HUDEP-2 (cell line): ENCODE results near the gene AURKAIP1.
A peak's percentile ranks its signal among the peaks of the same experiment; 100 is the strongest.

Source experiments
- DNase-seq, 76 experiments: peaks; one replicate each; lab custom pipeline; 2025; ENCODE audit not compliant: unreplicated experiment in 76 of 76; lab: John Stamatoyannopoulos, UW

Gene AURKAIP1

DNA sequence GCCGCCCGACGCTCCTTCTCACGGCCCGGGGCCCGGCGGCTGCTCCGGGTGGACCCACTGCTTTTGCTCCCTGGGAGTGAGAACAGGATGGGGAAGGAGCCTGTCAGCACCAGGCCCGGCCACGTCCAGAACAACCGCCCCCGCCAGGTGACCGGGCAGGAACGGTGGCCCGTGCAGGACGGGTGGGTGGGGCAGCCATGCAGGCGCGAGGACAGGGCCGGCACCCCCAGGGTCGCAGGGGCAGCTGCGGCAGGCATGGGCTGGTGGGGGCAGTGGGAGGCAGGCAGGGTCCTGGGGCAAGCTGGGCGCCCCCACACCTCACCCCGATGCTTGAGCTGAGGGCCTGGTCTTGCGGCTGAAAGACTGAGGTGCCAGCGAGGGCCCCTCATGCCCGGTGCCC is 38.6 kb downstream of the AURKAIP1 start:
- no peak for DNase-seq

DNA sequence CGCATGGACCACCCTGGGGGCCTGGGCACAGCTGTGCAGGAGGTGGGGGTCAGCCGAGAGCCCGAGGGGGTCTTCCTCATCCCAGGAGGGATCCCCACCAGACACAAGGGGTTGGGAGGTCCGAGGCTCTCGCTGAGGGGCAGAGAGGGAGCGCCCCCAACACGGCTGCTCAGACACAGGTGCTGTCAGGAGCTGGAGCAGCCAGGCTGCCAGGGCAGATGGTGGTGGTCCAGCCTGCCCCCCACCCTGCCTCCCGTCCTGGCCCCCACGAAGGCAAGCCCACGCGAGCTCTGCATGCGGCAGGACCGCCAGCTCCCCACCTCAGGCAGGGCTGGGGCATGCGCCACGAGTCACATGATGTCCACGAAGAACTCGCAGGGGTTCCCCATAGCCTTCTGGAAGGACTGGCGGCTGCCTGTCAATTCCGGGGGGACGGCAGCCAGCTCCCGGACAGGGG is 39.2 kb downstream of the AURKAIP1 start:
- DNase-seq: no peak

DNA sequence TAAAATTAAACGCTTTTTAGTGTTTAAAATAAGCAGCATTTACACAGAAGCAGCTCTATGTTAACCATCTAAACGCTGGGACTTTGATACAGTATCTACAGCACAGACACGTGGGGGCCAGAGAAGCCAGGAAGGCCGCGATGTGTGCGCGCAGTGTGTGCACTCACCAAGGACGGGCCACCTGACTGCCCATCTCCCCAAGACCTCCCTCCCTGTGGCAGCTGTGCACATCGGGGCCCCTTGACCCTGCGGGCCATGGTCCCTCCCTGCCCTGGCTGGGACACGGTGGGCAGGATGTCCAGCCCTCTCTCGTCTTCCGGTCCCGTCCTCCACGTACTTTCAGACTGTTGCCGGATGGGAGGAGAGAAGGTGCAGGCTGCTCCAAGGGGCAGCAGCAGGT is 39.7 kb downstream of the AURKAIP1 start:
- DNase-seq: no peak

DNA sequence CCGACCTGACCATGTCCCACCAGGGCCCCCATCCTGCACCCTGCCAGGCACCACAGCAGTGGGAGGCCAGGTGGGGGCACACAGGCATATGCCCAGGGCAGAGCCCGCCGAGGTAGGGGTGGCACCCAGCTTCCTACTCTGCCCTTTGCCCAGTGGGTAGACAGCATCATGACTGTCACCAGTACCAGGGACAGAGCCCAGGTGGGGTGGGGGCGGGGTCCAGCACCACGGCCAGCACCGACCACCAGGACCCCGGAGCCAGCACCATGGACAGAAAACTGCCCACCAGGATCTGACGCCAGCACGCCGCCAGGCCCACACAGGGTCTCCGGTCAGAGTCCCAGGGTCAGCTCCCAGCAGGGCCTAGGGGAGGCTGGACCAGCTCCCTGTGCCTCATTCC is 40.2 kb downstream of the AURKAIP1 start:
- no peak for DNase-seq

DNA sequence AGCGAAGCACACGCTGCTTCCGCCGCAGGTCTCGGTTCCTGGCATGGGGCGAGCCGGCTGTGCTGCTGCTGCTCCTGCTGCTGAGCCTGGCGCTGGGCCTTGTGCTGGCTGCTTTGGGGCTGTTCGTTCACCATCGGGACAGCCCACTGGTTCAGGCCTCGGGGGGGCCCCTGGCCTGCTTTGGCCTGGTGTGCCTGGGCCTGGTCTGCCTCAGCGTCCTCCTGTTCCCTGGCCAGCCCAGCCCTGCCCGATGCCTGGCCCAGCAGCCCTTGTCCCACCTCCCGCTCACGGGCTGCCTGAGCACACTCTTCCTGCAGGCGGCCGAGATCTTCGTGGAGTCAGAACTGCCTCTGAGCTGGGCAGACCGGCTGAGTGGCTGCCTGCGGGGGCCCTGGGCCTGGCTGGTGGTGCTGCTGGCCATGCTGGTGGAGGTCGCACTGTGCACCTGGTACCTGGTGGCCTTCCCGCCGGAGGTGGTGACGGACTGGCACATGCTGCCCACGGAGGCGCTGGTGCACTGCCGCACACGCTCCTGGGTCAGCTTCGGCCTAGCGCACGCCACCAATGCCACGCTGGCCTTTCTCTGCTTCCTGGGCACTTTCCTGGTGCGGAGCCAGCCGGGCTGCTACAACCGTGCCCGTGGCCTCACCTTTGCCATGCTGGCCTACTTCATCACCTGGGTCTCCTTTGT is 41.3 kb downstream of the AURKAIP1 start:
- DNase-seq: no peak

DNA sequence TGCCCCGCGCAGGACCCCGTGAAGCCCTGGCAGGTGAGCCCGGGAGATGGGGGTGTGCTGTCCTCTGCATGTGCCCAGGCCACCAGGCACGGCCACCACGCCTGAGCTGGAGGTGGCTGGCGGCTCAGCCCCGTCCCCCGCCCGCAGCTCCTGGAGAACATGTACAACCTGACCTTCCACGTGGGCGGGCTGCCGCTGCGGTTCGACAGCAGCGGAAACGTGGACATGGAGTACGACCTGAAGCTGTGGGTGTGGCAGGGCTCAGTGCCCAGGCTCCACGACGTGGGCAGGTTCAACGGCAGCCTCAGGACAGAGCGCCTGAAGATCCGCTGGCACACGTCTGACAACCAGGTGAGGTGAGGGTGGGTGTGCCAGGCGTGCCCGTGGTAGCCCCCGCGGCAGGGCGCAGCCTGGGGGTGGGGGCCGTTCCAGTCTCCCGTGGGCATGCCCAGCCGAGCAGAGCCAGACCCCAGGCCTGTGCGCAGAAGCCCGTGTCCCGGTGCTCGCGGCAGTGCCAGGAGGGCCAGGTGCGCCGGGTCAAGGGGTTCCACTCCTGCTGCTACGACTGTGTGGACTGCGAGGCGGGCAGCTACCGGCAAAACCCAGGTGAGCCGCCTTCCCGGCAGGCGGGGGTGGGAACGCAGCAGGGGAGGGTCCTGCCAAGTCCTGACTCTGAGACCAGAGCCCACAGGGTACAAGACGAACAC is 42.1 kb downstream of the AURKAIP1 start:
- no peak for DNase-seq

DNA sequence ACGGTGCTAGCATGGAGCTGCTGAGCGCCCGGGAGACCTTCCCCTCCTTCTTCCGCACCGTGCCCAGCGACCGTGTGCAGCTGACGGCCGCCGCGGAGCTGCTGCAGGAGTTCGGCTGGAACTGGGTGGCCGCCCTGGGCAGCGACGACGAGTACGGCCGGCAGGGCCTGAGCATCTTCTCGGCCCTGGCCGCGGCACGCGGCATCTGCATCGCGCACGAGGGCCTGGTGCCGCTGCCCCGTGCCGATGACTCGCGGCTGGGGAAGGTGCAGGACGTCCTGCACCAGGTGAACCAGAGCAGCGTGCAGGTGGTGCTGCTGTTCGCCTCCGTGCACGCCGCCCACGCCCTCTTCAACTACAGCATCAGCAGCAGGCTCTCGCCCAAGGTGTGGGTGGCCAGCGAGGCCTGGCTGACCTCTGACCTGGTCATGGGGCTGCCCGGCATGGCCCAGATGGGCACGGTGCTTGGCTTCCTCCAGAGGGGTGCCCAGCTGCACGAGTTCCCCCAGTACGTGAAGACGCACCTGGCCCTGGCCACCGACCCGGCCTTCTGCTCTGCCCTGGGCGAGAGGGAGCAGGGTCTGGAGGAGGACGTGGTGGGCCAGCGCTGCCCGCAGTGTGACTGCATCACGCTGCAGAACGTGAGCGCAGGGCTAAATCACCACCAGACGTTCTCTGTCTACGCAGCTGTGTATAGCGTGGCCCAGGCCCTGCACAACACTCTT is 42.8 kb downstream of the AURKAIP1 start:
- no peak for DNase-seq

DNA sequence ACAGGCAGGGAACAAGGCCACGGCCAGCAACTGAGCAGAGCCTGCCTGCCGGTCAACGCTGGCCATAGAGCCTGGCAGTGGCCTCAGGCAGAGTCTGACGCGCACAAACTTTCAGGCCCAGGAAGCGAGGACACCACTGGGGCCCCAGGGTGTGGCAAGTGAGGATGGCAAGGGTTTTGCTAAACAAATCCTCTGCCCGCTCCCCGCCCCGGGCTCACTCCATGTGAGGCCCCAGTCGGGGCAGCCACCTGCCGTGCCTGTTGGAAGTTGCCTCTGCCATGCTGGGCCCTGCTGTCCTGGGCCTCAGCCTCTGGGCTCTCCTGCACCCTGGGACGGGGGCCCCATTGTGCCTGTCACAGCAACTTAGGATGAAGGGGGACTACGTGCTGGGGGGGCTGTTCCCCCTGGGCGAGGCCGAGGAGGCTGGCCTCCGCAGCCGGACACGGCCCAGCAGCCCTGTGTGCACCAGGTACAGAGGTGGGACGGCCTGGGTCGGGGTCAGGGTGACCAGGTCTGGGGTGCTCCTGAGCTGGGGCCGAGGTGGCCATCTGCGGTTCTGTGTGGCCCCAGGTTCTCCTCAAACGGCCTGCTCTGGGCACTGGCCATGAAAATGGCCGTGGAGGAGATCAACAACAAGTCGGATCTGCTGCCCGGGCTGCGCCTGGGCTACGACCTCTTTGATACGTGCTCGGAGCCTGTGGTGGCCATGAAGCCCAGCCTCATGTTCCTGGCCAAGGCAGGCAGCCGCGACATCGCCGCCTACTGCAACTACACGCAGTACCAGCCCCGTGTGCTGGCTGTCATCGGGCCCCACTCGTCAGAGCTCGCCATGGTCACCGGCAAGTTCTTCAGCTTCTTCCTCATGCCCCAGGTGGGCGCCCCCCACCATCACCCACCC is 43.7 kb downstream of the AURKAIP1 start, which contains the start of gene TAS1R3:
Gene TAS1R3 (plus strand): TSS at position 213 of the 898 bp plus-strand sequence. CDS start 66 bp downstream, at position 279.
- peak in 14 of 76 experiments; percentile 4 to 75 (median 54) for DNase-seq

DNA sequence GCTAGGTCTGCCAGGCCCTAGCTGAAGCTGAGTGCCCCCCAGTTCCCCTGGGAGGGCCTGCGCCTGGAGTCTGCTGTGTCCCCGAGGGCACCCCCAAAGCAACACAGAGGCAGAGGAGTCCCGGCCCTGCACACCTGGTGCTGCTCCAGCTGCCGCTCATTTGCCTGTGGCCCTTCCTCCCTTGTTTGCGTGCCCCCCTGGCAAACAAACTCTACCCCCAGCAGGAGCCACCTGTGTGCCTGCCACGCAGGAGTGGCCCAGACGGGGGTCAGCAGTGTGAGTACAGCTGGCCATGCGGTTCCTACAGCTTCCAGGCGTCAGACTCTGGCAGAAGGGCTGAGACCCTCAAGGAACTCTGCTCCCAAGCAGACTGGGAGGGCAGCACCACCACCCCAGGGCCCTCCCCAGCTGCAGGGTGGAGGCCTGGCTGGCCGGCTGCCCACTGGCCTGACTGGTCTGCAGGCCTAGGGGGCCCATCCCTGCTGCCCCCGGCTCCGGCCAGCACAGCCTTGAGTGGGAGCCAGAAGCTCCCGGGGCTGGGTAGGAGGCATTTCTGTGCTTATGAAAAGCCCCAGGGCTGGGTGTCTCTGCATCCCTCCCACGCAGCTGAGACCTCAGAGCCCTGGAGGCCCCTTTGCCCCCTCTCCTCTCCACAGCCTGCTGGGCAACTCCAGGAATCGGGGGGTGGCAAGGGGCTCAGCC is 44.5 kb downstream of the AURKAIP1 start:
- DNase-seq: peak in 12 of 76 experiments; percentile 14 to 75 (median 60)

DNA sequence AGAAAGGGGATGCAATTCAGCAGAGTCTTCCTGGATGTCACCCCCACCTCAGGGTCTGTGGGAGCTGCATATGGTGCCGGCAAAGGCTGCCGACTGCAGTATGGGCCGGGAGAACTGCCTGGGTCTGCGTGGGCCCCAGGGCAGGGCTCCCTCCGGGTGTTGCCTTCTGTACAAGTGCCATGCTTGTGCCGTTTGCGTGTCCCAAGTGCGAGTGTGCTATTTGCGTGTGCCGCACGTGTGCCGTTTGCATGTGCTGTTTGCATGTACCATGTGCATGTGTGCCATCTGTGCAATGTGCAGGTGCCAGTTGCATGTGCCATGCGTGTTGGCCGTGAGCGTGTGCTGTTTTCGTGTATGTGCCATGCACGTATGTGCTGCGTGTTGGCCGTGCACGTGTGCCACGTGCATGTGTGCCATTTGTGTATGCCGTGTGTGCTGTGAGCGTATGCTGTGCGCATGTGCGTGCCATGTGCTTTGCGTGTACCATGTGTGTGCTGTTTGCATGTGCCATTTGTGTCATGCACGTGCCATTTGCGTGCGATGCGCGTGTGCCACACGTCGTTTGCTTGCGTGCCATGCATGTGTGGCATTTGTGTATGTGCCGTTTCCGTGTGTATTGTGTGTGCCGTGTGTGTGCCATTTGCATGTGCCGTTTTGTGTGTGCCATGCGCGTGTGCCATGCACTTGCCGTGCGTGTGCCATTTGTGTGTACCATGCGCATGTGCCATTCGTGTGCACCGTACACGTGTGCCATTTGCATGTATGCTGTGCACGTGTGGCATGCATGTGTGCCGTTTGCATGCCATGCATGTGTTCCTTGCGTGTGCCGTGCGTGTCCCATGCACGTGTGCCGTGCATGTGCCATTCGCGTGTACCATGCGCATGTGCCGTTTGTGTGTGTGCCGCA is 45.5 kb downstream of the AURKAIP1 start:
- DNase-seq: no peak

DNA sequence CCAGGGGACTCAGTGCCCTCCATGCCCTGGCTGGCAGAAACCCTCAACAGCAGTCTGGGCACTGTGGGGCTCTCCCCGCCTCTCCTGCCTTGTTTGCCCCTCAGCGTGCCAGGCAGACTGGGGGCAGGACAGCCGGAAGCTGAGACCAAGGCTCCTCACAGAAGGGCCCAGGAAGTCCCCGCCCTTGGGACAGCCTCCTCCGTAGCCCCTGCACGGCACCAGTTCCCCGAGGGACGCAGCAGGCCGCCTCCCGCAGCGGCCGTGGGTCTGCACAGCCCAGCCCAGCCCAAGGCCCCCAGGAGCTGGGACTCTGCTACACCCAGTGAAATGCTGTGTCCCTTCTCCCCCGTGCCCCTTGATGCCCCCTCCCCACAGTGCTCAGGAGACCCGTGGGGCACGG is 46.8 kb downstream of the AURKAIP1 start:
- no peak for DNase-seq

DNA sequence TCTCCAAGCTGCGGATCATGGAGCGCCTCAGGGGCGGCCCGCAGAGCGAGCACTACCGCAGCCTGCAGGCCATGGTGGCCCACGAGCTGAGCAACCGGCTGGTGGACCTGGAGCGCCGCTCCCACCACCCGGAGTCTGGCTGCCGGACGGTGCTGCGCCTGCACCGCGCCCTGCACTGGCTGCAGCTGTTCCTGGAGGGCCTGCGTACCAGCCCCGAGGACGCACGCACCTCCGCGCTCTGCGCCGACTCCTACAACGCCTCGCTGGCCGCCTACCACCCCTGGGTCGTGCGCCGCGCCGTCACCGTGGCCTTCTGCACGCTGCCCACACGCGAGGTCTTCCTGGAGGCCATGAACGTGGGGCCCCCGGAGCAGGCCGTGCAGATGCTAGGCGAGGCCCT is 47.7 kb downstream of the AURKAIP1 start:
- no peak for DNase-seq

DNA sequence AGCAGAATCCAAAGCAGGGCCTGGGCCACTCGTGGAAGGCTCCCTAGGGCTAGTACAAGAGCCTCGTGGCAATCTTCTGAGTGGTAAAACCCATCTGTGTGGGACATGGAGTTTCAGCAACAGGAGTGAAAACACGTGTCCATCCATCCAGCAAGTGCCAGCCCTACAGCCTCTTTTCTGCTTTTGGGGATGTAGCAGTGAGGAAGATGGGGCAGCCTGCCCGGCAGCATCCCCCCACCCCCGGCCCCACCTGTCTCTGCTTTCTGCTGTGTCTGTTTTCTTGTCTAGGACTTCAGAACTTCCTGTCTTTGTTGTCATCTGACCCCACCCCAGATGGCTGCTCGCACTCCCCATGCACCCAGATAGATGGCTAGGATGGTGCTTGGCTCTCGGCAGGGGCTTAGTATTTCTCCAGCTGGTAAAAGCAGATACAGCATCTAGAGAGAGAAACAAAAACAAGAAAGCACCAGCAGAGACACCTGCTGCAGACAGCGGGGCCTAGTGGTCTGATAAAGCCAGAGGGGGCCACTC is 48.9 kb downstream of the AURKAIP1 start:
- no peak for DNase-seq

DNA sequence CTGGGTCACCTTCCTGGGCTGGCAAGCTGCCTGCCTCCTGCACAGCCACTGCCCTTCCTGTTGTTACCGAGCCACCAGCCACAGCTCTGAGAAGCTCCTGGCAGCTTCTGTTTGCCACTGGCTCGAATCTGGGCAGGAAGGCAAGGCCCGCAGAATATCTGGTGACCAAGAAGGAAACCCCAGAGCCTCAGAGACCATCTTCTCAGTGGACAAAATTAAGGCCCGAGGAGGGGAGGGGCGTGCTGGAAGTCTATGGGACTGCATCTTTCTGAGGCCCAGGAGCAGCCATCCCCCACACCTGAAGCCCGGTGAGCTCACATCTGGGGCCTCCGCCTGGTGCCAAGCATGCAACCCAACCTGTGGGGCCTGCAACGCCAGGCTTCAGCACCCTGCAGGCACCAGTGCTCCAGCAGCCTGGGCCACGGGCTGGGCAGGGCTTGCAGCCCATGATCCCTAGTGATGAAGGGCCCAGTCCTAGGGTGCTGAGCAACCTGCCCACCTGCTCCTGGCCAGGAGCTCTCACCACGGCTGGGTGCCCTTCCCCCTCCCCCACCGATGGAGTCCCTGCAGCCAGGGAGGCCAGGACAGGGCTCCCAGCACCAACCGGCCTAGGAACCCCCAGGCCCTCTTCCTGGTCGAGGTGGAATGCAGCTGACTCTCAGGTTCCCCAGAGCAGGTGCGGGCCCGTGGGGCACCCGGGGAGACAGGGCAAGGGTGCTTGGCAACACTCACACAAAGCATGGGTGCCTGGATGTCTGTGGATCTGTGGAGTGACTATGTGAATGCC is 49.5 kb downstream of the AURKAIP1 start:
- no peak for DNase-seq

DNA sequence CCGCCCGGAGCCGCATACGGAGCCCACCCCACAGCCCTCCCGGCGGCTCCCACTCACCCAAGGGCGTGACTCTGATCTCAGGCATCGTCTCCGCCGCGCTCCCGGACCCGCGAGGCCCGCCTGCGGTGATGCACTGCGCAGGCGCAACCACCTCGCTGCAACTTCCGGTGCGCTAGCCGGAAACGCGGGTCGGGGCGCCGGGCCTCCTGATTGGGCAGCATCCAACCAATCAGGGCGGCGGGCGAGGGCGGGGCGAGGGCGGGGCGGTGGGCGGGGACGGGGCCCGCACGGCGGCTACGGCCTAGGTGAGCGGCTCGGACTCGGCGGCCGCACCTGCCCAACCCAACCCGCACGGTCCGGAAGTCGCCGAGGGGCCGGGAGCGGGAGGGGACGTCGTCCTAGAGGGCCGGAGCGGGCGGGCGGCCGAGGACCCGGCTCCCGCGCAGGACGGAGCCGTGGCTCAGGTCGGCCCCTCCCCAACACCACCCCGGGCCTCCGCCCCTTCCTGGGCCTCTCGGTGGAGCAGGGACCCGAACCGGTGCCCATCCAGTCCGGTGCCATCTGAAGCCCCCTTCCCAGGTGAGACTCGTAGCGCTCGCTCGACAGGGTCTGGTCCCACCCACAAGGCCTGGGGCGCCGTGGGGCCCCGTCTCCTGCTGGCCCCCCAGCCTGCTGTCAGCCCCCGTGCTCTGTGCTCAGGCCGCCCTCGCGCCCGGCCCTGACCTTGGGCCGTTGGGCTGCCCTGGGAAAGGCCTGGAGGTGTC is 50.3 kb downstream of the AURKAIP1 start, which contains the start of the genes CPTP and INTS11:
Gene CPTP (plus strand): TSS at position 279 of the 764 bp plus-strand sequence. CDS start 2,109 bp downstream, outside the sequence.
Gene INTS11 (minus strand): TSS at position 137 of the 764 bp plus-strand sequence. CDS start 52 bp downstream, at position 85.
- peak in 74 of 76 experiments; percentile 31 to 94 (median 86) for DNase-seq

DNA sequence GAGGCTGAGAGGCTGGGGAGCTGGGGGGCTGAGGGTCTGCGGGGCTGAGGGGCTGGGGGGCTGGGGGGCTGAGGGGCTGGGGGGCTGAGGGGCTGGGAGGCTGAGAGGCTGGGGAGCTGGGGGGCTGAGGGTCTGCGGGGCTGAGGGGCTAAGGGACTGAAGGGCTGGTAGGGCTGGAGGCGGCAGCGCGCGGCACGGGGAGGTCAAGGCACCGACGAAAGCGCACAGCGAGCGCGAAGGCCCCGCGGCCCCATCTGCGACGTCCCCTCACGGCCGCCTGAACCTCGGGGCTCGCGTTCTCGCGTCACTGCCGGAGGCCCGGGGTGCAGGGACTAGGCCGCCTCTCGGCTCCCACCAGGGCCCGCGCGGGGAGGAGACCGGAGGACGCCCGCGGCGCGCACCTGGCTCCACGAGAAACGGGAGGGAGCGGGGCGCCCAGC is 50.9 kb downstream of the AURKAIP1 start:
- DNase-seq: no peak
